ENCODE results near the gene BNIP3.
"Not testable (repeated sequence)": the region's sequence is repeated elsewhere in the genome, so short reads cannot be mapped to it uniquely, and the experiment has no call there.

The BNIP3 gene

DNA sequence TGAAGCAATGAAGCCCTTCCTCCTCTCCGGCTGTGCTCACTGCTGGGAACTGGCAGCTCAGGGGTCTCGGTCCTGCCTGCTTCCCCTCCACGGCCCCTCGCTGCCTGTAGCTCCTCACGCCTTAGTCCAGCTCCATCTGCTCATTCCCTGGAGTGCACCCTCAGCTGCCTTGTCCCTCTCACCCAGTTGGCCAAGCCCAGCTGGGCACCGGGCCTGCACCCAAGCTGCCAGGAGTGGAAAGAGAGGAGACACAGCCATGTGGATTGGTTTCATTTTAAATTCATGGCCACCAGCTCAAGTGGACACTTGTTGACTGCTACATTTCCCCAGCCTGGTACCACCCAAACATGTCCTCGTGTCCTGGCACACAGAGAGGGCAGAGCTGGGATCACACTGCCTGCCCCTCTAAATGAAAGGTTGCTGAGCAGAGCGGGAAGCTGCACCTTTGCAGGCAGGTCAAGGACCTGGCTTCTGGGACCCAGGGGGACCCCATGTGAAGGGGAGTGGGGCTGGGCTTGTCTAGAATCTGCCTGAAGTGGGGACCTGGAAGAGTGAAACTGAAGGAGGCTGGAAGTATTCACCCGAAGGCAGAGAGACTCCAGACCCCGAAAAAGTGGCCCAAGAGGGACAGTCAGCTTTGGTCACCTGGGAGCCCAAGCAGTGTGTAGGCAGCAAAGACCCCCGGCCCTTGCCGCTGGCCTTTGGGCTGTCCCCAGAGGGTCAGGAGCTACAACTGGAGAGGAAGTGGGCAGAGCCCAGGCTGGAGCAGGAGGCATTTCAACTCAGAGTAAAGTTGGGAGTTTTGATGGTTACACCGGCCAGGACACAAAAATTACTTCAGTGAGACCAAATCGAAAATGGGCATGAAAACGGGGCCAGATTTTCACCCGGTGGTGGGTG is 15.0 kb upstream of the BNIP3 start:
- Histone ChIP-seq H3K4me3 (ENCODE audit: low read depth, low read length) (no peak overlapping the region), H3K27ac (no peak overlapping the region)
- TF ChIP-seq, protein P1, sequence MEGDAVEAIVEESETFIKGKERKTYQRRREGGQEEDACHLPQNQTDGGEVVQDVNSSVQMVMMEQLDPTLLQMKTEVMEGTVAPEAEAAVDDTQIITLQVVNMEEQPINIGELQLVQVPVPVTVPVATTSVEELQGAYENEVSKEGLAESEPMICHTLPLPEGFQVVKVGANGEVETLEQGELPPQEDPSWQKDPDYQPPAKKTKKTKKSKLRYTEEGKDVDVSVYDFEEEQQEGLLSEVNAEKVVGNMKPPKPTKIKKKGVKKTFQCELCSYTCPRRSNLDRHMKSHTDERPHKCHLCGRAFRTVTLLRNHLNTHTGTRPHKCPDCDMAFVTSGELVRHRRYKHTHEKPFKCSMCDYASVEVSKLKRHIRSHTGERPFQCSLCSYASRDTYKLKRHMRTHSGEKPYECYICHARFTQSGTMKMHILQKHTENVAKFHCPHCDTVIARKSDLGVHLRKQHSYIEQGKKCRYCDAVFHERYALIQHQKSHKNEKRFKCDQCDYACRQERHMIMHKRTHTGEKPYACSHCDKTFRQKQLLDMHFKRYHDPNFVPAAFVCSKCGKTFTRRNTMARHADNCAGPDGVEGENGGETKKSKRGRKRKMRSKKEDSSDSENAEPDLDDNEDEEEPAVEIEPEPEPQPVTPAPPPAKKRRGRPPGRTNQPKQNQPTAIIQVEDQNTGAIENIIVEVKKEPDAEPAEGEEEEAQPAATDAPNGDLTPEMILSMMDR (IDR thresholded peaks at IDR 0.05): no peak

DNA sequence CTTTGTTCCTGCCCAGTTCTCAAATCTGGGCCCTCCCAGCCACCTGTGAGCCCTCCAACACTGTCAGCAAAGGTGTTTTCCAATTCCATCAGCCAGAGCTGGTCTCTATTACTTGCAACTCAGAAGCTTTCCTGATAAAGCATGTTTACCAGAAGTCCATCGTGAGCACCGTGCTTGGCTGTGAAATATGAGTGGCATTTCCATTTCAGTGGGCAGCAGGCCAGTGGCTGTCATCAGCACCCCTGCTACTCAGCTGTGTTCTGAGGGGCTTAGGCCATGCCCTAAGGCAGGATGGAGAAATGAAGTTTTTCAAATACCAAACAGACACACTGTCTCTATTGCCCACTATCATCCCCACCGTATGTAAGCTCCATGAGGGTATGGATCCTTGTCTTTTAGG is 12.7 kb upstream of the BNIP3 start:
- no peaks in the 10 kb centered on the region for H3K27me3 ChIP-seq (ENCODE audit: control insufficient read depth, insufficient read depth, low read length)
- H2AFZ ChIP-seq: no peak overlapping the region
- no peak overlapping the region for H3K27ac ChIP-seq
- no peak overlapping the region for H3K4me2 ChIP-seq (ENCODE audit: low read length)
- no peaks in the 10 kb centered on the region for H3K36me3 ChIP-seq (ENCODE audit: control insufficient read depth, insufficient read depth, low read length)
- H3K9ac ChIP-seq: no peak overlapping the region
- H3K4me1 ChIP-seq: no peaks in the 10 kb centered on the region
- H3K79me2 ChIP-seq: no peaks in the 10 kb centered on the region
- no peaks in the 10 kb centered on the region for H3K9me3 ChIP-seq (ENCODE audit: control insufficient read depth, low read length)
- no peak overlapping the region for H3K4me3 ChIP-seq (ENCODE audit: low read depth, low read length)
- TF ChIP-seq, protein P1 (IDR thresholded peaks at IDR 0.05): no peak

More for the DNA sequence above, 15.0 kb upstream of the BNIP3 start:
- Histone ChIP-seq H3K4me1 (peaks cover 3% of the 10 kb centered on the region), H3K9me3 (ENCODE audit: control insufficient read depth, low read length) (no peaks in the 10 kb centered on the region), H2AFZ (no peak overlapping the region), H3K79me2 (no peaks in the 10 kb centered on the region), H3K27me3 (ENCODE audit: control insufficient read depth, insufficient read depth, low read length) (no peaks in the 10 kb centered on the region), H3K36me3 (ENCODE audit: control insufficient read depth, insufficient read depth, low read length) (no peaks in the 10 kb centered on the region), H3K9ac (no peak overlapping the region), H3K4me2 (ENCODE audit: low read length) (no peak overlapping the region)

DNA sequence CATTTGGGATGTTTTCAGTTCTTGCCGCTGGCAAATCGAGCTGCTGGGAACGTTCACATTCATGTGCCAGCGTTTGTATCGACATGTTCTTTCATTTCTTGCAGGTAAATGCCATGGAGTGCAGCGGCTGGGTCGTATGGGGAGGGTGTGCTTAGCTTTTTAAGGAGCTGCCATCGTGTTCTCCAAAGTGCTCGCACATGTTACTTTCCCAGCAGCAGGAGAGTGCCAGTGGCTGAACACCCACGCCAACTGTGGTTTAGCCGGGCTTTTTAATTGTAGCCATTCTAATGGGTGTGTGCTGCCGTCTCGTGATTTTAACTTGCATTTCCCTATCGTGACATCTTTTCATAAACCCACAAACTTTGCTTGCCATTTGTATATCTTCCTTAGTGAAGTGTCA is 11.6 kb upstream of the BNIP3 start:
- Histone ChIP-seq H3K9me3 (ENCODE audit: control insufficient read depth, low read length) (no peaks in the 10 kb centered on the region), H3K4me3 (ENCODE audit: low read depth, low read length) (no peak overlapping the region), H3K79me2 (no peaks in the 10 kb centered on the region), H3K9ac (no peak overlapping the region), H3K4me2 (ENCODE audit: low read length) (no peak overlapping the region), H3K27me3 (ENCODE audit: control insufficient read depth, insufficient read depth, low read length) (no peaks in the 10 kb centered on the region), H3K36me3 (ENCODE audit: control insufficient read depth, insufficient read depth, low read length) (no peaks in the 10 kb centered on the region), H3K27ac (no peak overlapping the region), H3K4me1 (no peaks in the 10 kb centered on the region), H2AFZ (no peak overlapping the region)
- TF ChIP-seq, protein P1 (IDR thresholded peaks at IDR 0.05): no peak

DNA sequence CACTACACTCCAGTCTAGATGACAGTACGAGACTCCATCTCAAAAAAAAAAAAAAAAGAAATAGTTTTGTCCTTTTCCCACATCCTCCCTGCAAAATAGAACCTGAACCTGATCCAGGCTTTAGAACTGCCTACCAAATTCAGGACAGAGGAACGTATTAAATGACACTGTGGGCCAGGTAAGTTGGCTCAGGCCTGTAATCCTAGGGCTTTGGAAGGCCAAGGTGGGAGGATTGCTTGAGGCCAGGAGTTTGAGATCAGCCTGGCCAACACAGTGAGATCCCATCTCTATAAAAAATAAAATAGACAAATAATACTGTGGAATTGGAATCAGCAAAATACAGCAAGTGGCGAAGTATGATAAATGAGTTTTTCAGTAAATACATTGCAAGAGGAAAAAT is 10.0 kb upstream of the BNIP3 start:
- Histone ChIP-seq H3K79me2 (no peaks in the 10 kb centered on the region), H3K4me1 (no peaks in the 10 kb centered on the region), H3K4me3 (ENCODE audit: low read depth, low read length) (no peak overlapping the region), H3K4me2 (ENCODE audit: low read length) (no peak overlapping the region), H2AFZ (no peak overlapping the region), H3K36me3 (ENCODE audit: control insufficient read depth, insufficient read depth, low read length) (no peaks in the 10 kb centered on the region), H3K27me3 (ENCODE audit: control insufficient read depth, insufficient read depth, low read length) (no peaks in the 10 kb centered on the region), H3K27ac (no peak overlapping the region), H3K9me3 (ENCODE audit: control insufficient read depth, low read length) (no peaks in the 10 kb centered on the region), H3K9ac (no peak overlapping the region)
- TF ChIP-seq, protein P1 (IDR thresholded peaks at IDR 0.05): no peak

DNA sequence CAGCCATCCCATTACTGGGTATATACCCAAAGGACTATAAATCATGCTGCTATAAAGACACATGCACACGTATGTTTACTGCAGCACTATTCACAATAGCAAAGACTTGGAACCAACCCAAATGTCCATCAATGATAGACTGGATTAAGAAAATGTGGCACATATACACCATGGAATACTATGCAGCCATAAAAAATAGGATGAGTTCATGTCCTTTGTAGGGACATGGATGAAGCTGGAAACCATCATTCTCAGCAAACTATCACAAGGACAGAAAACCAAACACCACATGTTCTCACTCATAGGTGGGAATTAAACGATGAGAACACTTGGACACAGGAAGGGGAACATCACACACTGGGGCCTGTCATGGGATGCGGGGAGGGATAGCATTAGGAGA is 6.1 kb upstream of the BNIP3 start:
- H2AFZ ChIP-seq; H3K27me3 ChIP-seq (ENCODE audit: control insufficient read depth, insufficient read depth, low read length); H3K27ac ChIP-seq; H3K9ac ChIP-seq; H3K36me3 ChIP-seq (ENCODE audit: control insufficient read depth, insufficient read depth, low read length); H3K4me1 ChIP-seq; H3K79me2 ChIP-seq; H3K9me3 ChIP-seq (ENCODE audit: control insufficient read depth, low read length); H3K4me3 ChIP-seq (ENCODE audit: low read depth, low read length); H3K4me2 ChIP-seq (ENCODE audit: low read length): not testable (repeated sequence)

DNA sequence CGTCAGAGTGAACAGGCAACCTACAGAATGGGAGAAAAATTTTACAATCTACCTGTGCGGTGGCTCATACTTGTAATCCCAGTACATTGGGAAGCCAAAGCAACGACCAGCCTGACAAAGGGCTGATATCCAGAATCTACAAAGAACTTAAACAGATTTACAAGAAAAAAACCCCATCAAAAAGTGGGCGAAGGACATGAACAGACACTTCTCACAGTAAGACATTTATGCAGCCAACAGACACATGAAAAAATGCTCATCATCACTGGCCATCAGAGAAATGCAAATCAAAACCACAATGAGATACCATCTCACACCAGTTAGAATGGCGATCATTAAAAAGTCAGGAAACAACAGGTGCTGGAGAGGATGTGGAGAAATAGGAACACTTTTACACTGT is 5.6 kb upstream of the BNIP3 start:
- not testable (repeated sequence) for H3K79me2 ChIP-seq; H3K4me2 ChIP-seq (ENCODE audit: low read length); H3K9ac ChIP-seq; H3K36me3 ChIP-seq (ENCODE audit: control insufficient read depth, insufficient read depth, low read length); H3K4me1 ChIP-seq; H3K9me3 ChIP-seq (ENCODE audit: control insufficient read depth, low read length); H3K4me3 ChIP-seq (ENCODE audit: low read depth, low read length); H3K27me3 ChIP-seq (ENCODE audit: control insufficient read depth, insufficient read depth, low read length); H3K27ac ChIP-seq; H2AFZ ChIP-seq

DNA sequence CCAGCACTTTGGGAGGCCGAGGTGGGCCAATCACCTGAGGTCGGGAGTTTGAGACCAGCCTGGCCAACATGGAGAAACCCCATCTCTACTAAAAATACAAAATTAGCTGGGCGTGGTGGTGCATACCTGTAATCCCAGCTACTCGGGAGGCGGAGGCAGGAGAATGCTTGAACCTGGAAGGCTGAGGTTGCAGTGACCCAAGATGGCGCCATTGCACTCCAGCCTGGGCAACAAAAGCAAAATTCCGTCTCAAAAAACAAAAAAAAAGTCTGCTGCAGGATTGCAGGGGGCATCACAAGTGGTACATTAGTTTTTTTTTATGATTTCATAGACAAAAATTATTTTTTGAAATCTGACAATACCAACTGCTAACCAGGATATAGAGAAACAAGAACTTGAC is 5.1 kb upstream of the BNIP3 start:
- not testable (repeated sequence) for H3K36me3 ChIP-seq (ENCODE audit: control insufficient read depth, insufficient read depth, low read length); H3K9ac ChIP-seq; H3K4me2 ChIP-seq (ENCODE audit: low read length); H3K79me2 ChIP-seq; H3K9me3 ChIP-seq (ENCODE audit: control insufficient read depth, low read length); H3K4me1 ChIP-seq; H3K27me3 ChIP-seq (ENCODE audit: control insufficient read depth, insufficient read depth, low read length); H2AFZ ChIP-seq; H3K4me3 ChIP-seq (ENCODE audit: low read depth, low read length); H3K27ac ChIP-seq

All from parathyroid adenoma (tissue), 2 donors.